Left cardiac atrium (tissue), 4 donors: ENCODE measurements around the gene ARFRP1. TPM values are rescaled to one million over a fixed set of nuclear protein-coding genes. Genes with fewer than 3 reads are reported as not detected.
A peak's percentile ranks its signal among the peaks of the same experiment; 100 is the strongest.

Experiments used
- ATAC-seq, 2 donors: fragments of 200-7000 bp; cut with Tn5 transposase; one replicate each; pipeline ENCODE4 v1.9.1; 2020; ENCODE audit warnings: mild to moderate bottlenecking in 2 of 2, moderate library complexity in 2 of 2
- DNase-seq: peaks from one replicate; pipeline ENCODE4 v3.0.0-alpha.2; 2020
- intact Hi-C, 2 donors: fragments of 100-400 bp; cut with DNase I; formaldehyde crosslinking; loops; one replicate each; pipeline versions ENCODE4 v1.14.1 to v1.15.1; 2022 to 2023
- long read RNA-seq: library from polyadenylated mRNA; unstranded; transcript quantifications from one replicate; pipeline ENCODE4 v2.0.0, GENCODE V29; 2021
- total RNA-seq, 2 donors: library from RNA; stranded (reverse); fragmentation: NEBNext Ultra II Directional; extraction: Animal tissue kit (Norgen Biotek cat#: 25700); gene quantifications; one replicate each; pipeline ENCODE4 v1.2.1, GENCODE V29; 2021
- donor health status: DM: no; HTN: yes; CAD: no.
- donor health status: DM: no; HTN: yes; CAD: no; lungs with severe emphysema.
- donor health status: DM: yes; HTN: yes; CAD: no.
- donor health status: Dilated cardiomyopathy.

ARFRP1 gene, protein sequence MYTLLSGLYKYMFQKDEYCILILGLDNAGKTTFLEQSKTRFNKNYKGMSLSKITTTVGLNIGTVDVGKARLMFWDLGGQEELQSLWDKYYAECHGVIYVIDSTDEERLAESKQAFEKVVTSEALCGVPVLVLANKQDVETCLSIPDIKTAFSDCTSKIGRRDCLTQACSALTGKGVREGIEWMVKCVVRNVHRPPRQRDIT
- 10 to 100 TPM; 36.8 to 44.9 TPM for total RNA-seq
- long read RNA-seq, transcript ARFRP1-214 (8 exons, 2,559 nt), result major isoform, 36 of 146 reads
- long read RNA-seq, transcript ARFRP1-212 (8 exons, 1,623 nt), result minor isoform, 6 of 146 reads
- long read RNA-seq, partial matches to known transcripts, result 13 of 146 reads
- long read RNA-seq, other reads (novel, unspliced or antisense), result 79 of 146 reads

DNA sequence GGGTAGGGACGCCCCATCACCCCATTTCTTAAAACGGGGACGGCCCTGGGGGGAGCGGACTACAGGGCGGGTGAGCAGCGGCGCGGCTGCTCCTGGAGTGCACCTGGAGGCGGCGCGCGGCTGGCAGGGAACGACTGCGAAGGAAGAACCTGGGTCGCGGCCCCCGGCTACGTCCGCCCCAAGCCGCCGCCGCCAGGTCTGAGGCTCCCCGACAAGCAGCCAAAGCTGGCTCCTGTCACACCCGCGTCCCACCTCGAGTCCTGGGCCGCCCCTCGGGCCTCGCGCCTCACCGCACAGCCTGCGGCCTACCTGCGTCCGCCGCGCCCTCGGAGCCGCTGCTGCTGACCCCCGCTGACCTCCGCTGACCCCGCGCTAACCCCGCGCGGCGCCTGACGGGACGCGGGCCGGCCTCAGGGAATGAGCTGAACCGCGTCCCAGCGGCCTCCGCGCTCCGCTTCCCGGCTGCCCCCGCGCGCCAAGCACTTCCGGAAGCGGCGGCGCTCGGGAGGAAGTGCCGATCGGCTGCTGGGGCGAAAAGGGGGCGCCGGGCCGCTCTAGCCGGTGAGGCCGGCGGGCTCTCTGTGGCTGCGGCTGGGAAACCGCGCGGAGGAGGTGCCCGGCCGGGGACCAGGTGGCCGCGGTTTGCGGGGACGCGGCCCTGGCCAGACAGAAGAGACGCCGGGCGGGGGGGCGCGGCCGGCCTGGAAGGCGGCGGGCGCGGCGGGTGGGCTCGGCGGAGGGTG lies at the start of gene ARFRP1, which contains the start of gene ZGPAT:
Gene ARFRP1, minus strand, starts transcription at position 419 of the 743 bp plus-strand sequence. CDS start 885 bp downstream, outside the sequence.
Gene ZGPAT, plus strand, starts transcription at position 482 of the 743 bp plus-strand sequence. CDS start 542 bp downstream, outside the sequence.
- DNase-seq (peak; percentile 92), ATAC-seq (peak; percentile 95 to 97)
- intact Hi-C loops, result loop anchor here in 1 of 2 donors (1.0 kb wide), 1 partner anchor 49 kb away; the partner anchor contains the start of gene RTEL1

DNA sequence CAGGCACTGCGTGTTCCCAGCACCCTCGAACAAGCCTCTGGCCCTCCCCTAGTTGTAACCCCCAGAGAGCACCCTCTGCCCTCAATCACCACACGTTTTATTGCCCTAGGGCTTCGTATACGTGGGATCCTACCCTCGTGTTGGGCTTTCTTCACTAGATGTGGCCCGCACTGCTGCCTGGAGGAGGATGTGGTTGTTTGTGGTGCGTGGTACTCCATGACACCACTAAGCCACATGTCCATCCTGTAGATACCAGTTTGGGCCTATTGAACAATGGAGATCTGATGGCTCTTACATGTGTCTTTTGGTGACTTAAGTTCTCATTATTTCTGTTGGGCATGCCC lies 48.8 kb upstream of the ARFRP1 start:
- DNase-seq, result no peak
- no peak for ATAC-seq
- intact Hi-C loops, result no loop called here

DNA sequence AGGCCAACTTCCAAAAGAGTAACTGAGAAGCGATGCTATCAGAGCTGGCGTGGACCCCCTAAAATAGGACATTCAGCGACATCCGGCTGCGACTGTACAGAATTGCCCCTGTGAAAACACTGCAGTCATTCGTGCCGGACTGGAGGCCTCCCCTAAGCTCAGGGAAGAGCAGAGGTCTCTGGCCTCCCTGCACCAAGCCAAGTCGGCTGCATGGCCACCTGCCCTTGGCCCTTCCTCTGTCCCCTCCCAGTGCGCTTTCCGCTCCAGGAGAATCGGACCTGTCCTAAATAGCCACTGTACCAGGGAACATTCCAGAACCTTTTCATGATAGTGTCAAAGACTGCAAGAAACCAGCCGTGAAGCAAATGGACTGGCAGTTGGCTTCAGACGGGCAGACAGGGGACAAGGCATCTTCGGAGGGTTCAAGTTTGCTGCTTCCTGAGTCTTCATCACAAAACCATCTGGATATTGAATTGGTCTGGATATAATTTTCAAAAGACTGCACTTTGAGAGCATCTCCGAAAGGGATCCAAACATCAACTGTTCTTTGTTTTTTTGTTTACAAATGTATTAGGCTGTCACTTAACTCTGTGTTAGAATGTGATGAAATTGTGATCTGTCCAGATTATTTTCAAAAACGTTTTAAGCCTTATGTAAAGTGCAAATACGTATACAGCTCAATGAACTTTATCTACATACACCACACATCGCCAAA lies 48.3 kb upstream of the ARFRP1 start:
- DNase-seq (no peak), ATAC-seq (no peak)
- intact Hi-C loops, result no loop called here

DNA sequence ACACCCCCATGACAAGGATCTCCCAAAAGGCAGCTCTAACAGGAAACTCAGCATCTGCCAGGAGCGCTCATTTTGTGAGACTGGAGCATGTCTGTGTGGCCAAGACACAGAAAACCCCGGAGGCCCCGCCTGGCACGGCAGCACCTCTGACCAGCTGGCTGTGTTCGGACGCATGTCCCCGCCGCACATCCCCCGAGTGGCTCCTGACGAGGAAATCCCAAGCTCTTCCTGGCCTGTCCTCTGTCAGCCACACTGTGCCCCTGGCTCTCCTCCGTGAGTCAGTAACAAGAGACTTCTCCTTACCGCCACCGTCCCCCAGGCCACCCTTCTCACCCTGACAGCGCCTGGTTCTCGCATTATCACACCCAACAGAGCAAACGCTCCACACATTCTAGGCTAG lies 46.2 kb upstream of the ARFRP1 start:
- DNase-seq, result no peak
- intact Hi-C loops, result no loop called here
- peak; percentile 73 to 80 for ATAC-seq

DNA sequence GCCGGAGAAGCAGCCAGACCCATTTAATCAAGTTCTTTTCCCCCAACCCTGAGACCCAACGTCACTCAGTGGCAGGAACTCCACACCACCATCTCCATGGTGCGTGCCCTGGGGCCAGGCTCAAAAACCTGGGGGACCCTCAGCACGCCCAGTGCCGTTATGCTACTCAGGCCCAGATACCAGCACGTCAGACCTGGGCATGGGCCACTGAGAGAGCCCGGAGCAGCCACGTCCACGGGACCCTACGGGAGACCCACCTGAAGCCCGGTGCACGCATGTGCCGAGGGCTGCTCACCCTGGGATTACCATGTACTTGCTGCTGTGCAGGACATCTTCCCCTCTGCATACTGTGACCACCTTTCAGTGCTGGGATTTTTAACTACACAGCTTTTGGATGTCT lies 45.6 kb upstream of the ARFRP1 start:
- ATAC-seq (no peak), DNase-seq (no peak)
- intact Hi-C loops, result no loop called here

DNA sequence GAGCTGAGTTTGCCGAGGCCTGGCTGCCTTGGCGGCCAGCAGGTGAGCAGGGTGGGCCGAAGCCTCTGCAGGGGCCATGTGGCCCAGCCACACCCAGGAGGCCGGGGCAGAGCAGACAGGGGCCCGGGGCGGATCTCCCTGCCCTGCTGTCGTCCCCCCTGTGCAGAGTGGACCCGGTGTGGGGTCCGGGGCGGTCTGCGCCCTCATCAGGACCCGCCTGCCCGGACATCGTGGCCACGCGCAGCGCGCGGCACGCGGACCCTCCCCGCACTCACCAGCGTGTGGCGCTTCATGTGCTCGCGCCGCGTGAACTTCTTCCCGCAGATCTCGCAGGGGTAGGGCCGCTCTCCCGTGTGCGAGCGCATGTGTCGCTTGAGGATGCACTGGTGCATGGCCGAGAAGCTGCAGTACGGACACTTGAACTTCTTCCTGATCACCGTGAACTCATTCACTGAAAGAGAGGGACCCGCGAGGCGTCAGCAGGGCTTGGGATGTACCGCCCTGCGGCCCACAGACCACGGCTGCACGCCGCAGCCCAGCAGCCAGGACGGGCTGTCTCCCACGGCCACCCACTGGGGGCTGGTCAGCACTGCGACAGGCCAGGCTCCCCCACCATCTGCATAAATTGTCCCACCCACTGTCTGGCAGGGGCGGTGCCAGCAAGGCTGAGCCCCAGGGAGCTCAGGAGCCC lies 44.8 kb upstream of the ARFRP1 start:
- DNase-seq (no peak), ATAC-seq (no peak)
- intact Hi-C loops, result no loop called here

DNA sequence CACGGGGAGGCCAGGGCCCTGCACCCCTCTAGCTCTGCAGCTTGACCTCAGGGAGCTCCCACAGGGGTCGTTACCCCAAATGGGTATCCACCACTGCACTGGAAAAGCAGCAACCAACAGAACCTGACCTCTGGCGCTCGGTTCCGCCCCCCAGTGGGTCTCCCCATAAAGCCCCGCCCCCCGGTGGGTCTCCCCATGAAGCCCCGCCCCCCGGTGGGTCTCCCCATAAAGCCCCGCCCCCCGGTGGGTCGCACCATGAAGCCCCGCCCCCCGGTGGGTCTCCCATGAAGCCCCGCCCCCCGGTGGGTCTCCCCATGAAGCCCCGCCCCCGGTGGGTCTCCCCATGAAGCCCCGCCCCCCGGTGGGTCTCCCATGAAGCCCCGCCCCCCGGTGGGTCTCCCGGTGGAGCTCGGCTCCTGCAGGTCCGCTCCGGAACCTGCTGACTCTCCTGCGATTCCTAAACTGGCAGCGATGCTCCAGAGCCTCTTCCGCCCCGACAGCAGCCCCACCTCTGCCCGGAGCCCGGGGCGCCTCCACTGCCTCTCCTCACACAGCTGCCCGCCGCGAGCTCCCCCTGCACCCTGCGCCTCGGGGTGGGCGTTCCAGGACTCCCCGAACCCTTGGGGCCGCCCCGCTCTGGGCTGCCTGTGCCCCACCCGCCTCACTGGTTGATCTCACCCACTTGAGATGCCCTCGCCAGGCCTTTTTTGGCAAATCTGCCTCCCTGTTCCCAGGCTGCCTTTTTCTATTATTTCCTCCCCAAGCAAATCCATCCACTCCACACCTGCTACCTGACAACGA lies 43.9 kb upstream of the ARFRP1 start:
- intact Hi-C loops, result no loop called here
- DNase-seq (no peak), ATAC-seq (no peak)

DNA sequence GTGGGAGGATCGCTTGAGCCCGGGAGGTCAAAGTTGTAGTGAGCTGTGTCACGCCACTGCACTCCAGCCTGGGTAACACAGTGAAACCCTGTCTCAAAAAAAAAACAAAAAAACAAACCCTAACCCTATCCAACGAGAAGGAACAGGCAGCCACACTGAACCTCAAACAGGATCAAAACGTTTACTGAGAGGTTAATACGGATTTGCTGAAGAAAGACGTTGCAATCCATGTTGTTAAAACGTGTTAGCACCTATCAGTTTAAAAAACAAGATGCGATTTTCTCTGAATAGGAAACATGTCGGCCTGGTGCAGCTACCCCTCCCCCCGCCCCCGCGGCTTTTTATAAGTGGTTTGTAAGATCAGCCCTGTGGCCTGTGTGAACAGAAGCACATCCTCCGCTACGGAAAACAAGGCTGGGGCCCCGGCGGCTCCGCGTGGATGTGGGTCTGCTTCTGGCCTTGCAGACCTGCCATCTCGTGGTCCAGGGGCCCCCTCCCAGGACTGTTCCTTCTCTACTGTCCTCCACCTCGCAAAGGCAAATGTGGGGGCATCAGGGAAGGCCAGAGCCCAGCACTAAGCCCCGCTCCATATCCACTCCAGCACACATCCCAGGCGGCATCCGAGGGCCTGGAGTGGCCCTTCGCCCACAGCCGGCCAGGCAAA lies 43.2 kb upstream of the ARFRP1 start:
- ATAC-seq, result no peak
- intact Hi-C loops, result no loop called here
- DNase-seq, result no peak

DNA sequence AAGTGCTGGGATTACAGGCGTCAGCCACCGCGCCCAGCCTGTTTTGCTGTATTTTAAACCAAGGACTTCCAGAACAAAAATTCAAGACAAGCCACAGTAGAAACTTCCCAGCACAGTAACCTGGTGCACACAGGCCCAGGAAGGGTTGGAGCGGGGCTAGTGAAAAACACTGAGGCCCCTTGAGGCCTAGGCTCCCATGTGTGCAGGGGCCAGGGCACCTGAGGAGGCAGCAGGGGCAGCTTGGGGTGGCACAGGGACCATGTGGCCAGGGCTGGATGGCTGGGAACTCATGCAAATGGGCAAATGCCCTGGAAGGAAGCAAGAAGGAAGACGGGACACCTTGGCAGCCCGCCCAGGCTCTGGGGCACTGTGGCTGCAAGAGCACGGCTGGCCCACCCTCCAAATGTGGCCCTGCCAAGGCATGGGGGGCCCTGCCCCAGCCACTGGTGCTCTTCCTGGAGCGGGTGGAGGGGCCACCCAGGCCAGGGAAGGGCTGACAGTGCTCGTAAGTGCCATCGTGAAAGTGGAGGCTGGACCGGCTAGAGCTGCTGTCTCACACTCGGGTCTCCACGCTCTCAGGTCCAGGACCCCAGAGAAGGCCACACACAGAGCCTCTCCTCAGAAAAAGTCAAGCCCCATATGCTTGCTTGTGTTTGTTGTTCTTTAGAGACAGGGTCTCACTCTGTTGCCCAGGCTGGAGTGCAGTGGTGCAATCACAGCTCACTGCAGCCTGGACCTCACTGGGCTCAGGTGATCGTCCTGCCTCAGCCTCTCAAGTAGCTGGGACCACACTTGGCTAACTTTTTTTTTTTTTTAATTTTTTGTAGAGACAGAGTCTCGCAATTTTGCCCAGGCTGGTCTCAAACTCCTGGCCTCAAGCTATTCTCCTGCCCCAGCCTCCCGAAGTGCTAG lies 42.1 kb upstream of the ARFRP1 start:
- intact Hi-C loops, result no loop called here

DNA sequence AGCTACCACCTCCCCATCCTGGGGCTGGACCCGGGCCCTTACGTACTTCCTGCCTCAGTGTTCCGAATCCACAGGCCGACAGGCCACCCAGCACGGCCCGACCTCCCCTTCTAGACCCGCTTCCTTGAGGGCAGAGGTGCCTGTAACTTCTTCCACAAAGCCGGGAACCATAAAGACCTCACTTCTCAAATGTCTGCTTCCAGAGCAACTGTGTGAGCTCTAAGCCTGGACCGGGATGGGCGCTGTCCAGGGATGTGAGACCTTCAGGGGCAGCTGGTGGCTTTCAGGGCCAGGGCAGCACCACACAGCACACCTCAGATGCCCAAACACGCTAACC lies 41.1 kb upstream of the ARFRP1 start:
- ATAC-seq (no peak), DNase-seq (no peak)
- intact Hi-C loops, result no loop called here

More for the DNA sequence above, 42.1 kb upstream of the ARFRP1 start:
- ATAC-seq (no peak), DNase-seq (no peak)

DNA sequence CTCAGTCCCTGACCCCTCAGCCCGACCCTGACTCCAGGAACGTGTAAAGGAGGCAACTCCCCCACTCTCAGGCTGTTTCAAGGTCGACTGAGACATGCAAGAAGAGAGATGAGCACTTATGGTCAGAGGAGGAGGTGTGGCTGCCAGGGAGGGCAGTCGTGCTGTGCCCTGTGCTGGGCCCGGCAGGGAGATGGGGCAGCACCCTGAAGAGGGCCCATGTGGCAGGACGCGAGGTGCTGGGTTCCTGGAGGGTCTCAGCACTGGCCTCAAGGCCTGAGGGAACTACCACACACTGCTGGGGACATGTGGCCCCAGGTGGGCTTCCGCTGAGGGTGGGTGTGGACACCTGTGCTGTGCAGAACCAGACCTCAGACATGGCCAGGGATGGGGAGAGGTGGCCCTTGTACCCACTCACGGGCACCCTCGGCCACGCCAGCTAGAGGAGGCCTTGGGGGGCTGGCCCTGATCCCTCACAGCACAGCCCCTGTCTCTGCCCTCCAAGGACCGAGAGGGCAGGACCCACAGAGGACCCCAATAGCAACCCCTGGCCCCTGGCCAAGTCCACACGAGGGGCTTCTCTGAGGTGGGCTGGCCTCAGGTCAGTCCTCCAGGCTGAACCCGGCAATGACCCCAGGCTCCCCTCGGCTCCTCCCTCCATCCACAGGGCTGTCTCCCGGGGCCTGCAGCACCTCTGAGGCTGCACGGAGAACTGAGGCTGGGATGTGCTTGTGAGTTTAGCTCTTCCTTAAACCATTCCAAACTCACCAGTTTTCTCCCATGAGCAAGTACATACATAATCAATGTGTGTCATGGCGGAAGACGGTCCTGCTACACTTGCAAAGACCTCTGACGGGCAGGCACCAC lies 40.5 kb upstream of the ARFRP1 start:
- ATAC-seq (no peak), DNase-seq (no peak)
- intact Hi-C loops, result no loop called here

DNA sequence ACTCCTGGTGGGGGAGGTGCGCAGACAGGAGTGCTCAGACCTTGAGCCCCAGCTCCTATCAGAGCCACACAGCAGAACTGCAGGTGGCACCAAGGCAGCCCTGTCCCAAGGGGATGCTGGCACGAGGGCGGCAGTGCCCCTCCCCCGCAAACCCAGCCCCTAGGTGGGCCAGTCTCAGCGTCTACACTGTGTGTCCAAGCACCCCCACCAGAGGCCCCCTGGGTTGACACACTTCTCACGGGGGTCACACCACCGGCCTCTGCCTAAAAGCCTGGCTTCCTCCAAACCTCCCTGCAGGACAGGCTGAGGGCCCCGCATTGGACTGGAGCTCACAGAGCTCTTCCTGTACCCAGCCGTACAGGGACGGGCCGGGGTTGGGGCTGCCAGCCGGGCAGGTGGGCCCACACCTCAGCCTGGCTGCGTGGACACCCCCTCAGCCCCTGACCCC lies 39.9 kb upstream of the ARFRP1 start:
- intact Hi-C loops, result no loop called here
- DNase-seq (no peak), ATAC-seq (no peak)

DNA sequence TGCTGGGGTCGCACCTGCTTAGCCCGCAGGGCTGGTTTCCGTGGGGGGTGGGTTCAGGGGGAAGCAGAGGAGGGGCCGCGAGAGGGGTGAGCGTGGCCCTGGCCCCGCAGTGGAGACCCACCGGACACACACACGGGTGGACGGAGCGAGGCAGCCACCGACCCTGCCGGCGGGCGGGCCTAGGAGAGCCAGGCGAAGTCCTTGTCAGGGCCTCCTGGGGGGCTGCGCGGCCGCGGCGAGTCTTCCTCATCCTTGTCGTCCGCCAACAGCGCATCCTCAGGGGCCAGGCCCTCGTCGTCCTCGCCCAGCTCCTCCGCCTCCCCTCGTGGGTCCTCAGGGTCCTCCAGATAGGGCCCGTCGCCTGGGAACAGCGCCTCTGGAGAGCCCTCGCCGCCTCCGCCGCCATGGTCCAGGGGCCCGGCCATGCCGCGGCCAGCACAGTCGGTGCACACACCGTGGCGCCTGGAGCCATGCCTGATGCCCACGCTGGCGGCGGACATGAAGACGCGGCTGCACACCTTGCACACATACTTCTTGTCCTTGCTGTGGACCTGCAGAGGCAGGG lies 39.1 kb upstream of the ARFRP1 start:
- no peak for ATAC-seq
- no peak for DNase-seq
- intact Hi-C loops, result no loop called here

DNA sequence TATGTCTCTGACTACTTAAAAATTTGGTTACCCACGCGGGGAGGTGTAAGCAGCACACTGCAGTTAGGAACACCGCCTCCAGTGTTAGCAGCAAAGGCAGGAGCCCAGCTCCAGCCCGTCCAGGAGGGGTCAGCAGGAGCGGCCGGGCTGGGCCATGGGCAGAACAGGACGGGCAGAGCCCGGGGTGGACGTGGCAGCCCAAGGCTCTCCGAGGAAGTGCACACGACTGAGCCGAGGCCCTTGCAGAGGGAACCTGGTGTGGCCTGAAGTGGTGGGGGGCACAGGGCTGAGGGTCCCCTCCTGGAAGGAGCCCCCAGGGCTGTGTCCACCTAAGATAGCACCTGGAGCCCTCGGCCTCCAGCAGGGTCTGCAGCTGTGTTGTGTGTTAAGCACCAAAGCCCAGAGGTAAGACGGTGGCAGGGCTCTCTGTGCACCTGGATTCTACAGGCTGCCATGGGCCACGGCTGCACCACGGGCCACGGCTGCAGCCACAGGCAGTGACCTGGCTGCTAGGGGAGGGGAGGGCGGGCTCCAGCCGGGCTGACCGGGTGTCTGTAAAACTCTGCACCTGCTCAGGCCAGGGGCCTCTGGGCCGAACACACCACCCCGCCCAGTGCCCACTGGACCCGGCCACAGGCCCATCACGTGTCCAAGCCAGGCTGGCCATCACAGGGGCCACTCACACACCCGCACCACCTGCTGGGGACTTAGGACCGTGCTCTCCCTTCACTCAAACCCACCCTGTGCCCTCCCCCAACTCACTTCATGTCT lies 38.4 kb upstream of the ARFRP1 start:
- intact Hi-C loops, result no loop called here
- ATAC-seq, result no peak
- DNase-seq, result no peak

DNA sequence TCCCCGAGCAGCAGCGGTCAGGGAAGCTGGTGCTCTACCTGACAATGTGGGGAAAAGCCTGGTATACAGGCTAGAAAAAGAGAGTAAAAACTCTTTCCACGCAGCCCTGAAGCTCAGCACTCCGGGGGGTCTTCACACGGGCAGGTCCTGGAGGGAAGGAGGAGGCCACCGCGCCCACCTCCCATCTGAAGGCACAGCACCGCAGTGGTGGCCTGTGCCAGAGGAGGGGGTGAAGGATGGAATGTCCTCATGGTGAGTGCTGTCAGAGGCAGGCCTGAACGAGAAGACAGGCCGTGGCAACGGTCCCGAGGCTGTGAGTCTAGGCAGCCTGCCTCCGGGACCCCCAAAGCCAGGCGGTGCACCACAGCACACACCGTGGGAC lies 37.6 kb upstream of the ARFRP1 start:
- ATAC-seq (no peak), DNase-seq (no peak)
- intact Hi-C loops, result no loop called here
